Lung (tissue), 12 donors: ENCODE measurements around the gene SLMAP. TPM values are rescaled to one million over a fixed set of nuclear protein-coding genes. Genes with fewer than 3 reads are reported as not detected.
A peak's percentile ranks its signal among the peaks of the same experiment; 100 is the strongest.

Experiments
- ATAC-seq: fragments of 200-7000 bp; cut with Tn5 transposase; one replicate; pipeline ENCODE4 v1.9.1; 2020; ENCODE audit warnings: moderate number of reproducible peaks; ENCODE audit not compliant: insufficient read depth, low FRiP score
- DNase-seq, 3 donors: peaks; one replicate each; pipeline ENCODE4 v3.0.0-alpha.2; 2013 to 2017
- H3K27ac ChIP-seq, 2 donors: one replicate each; pipeline ENCODE4 v1.5.1; 2013; ENCODE audit warnings: mild to moderate bottlenecking in 2 of 2, moderate library complexity in 2 of 2, control low read depth in 1 of 2, inconsistent platforms in 1 of 2, low read depth in 1 of 2, low read length in 1 of 2
- H3K27me3 ChIP-seq, 3 donors: one replicate each; pipeline ENCODE4 v1.5.1; 2013; ENCODE audit warnings: low read length in 2 of 3; ENCODE audit not compliant: control insufficient read depth in 3 of 3, insufficient read depth in 3 of 3
- H3K36me3 ChIP-seq, 4 donors: one replicate each; pipeline ENCODE4 v1.5.1; 2013; ENCODE audit warnings: low read length in 4 of 4, mild to moderate bottlenecking in 1 of 4, moderate library complexity in 1 of 4; ENCODE audit not compliant: control insufficient read depth in 4 of 4, insufficient read depth in 4 of 4
- H3K4me1 ChIP-seq, 5 donors: one replicate each; pipeline ENCODE4 v1.5.1; 2013; ENCODE audit warnings: low read length in 5 of 5, mild to moderate bottlenecking in 2 of 5, moderate library complexity in 1 of 5; ENCODE audit not compliant: control insufficient read depth in 5 of 5, insufficient read depth in 5 of 5
- H3K4me3 ChIP-seq: one replicate; pipeline ENCODE4 v1.5.1; 2013; ENCODE audit warnings: mild to moderate bottlenecking, control low read depth, moderate library complexity
- H3K9ac ChIP-seq, 2 donors: one replicate each; pipeline ENCODE4 v1.5.1; 2013; ENCODE audit warnings: low read length in 2 of 2, control low read depth in 1 of 2; ENCODE audit not compliant: insufficient read depth in 1 of 2
- H3K9me3 ChIP-seq, 4 donors: one replicate each; pipeline ENCODE4 v1.5.1; 2013; ENCODE audit warnings: low read length in 3 of 4, mild to moderate bottlenecking in 1 of 4, moderate library complexity in 1 of 4; ENCODE audit not compliant: control insufficient read depth in 4 of 4, insufficient read depth in 3 of 4
- CTCF ChIP-seq: IDR thresholded peaks from 2 replicates; pipeline ENCODE4 v1.5.1; 2012; ENCODE audit warnings: mild to moderate bottlenecking; ENCODE audit errors: control extremely low read depth, extremely low read depth
- WGBS, 2 donors: extraction: QIAGEN DNeasy Blood & Tissue Kit; methylation state at CpG; one replicate each; pipeline ENCODE4 v1.1.7; 2013; 5-methylcytosine and 5-hydroxymethylcytosine counted together
- polyA plus RNA-seq, 2 donors: library from polyadenylated mRNA; stranded (reverse); fragments of 200-250 nt; gene quantifications; one replicate each; pipeline ENCODE4 v1.2.1, GENCODE V29; 2013
- total RNA-seq, 2 donors: library from RNA; depleted of rRNA in 1 of 2; stranded (reverse); fragments of >200 nt in 1 of 2; gene quantifications; one replicate each; pipeline ENCODE4 v1.2.1, GENCODE V29; 2014 to 2021
- donor health status: control.
- donor health status: control.
- donor health status: Bipolar disorder and iron deficiency.
- donor health status: healthy.
- donor health status: DM: yes; HTN: yes; CAD: no.

Gene SLMAP
- total and polyA plus RNA-seq, 4 donors: 11.4 to 118 (median 47.2) TPM

GRCh38 chr3:57889807-57890206, 133.7 kb downstream of the SLMAP start:
- DNase-seq (no peak), ATAC-seq (no peak)
- no peaks in the 10 kb centered on the region for H3K27me3 ChIP-seq
- peaks cover 0 to 3% (median under 1%) of the 10 kb centered on the region in 4 donors for H3K36me3 ChIP-seq
- H3K9ac ChIP-seq: no peak overlapping the region
- TF ChIP-seq CTCF: no peak
- peak overlapping the region in 1 of 2 donors; percentile 42 for H3K27ac ChIP-seq
- no peaks in the 10 kb centered on the region for H3K4me1 ChIP-seq
- H3K4me3 ChIP-seq: no peak overlapping the region
- 84 to 94% methylated on average over 6 of the region's 6 CpGs for WGBS, 2 donors
- no peaks in the 10 kb centered on the region for H3K9me3 ChIP-seq

GRCh38 chr3:57890874-57891273, 134.8 kb downstream of the SLMAP start:
- 92% methylated on average over 2 of the region's 2 CpGs for WGBS, 2 donors
- Histone ChIP-seq H3K36me3 (peaks cover 0 to 3% (median under 1%) of the 10 kb centered on the region in 4 donors), H3K27ac (no peak overlapping the region), H3K9ac (no peak overlapping the region), H3K4me1 (no peaks in the 10 kb centered on the region), H3K27me3 (no peaks in the 10 kb centered on the region), H3K9me3 (no peaks in the 10 kb centered on the region), H3K4me3 (no peak overlapping the region)
- ATAC-seq (no peak), DNase-seq (no peak)
- TF ChIP-seq CTCF: no peak

GRCh38 chr3:57892423-57892822, 136.3 kb downstream of the SLMAP start:
- Histone ChIP-seq H3K9me3 (no peaks in the 10 kb centered on the region), H3K4me3 (no peak overlapping the region), H3K27ac (peak overlapping the region in 1 of 2 donors; percentile 72), H3K36me3 (peaks cover 0 to 4% (median under 1%) of the 10 kb centered on the region in 4 donors), H3K4me1 (no peaks in the 10 kb centered on the region), H3K9ac (no peak overlapping the region), H3K27me3 (no peaks in the 10 kb centered on the region)
- 96 to 98% methylated on average over 3 of the region's 3 CpGs for WGBS, 2 donors
- ATAC-seq: no peak
- no peak for DNase-seq
- no peak for TF ChIP-seq CTCF

- Histone ChIP-seq H3K4me3 (no peak overlapping the region), H3K36me3 (peaks cover 0 to 3% (median under 1%) of the 10 kb centered on the region in 4 donors), H3K4me1 (peaks cover 0 to 2% (median 0%) of the 10 kb centered on the region in 5 donors), H3K9me3 (no peaks in the 10 kb centered on the region), H3K27me3 (no peaks in the 10 kb centered on the region), H3K27ac (peak overlapping the region in 1 of 2 donors; percentile 72), H3K9ac (no peak overlapping the region)
- WGBS, 2 donors: 96 to 97% methylated on average over 1 of the region's 1 CpG
- DNase-seq (no peak), ATAC-seq (no peak)
- TF ChIP-seq CTCF: no peak
Observed at GRCh38 chr3:57893156-57893555, 137.0 kb downstream of the SLMAP start.
